Spleen (tissue), 7 donors: ENCODE data around the gene SEMA3A.

Experiments used
- CTCF ChIP-seq, 11 experiments: fragments of 200-600 bp in 7 of 11; fragments of 450-650 bp in 4 of 11; sonication (generic) in 4 of 11; IDR thresholded peaks in 8 of 11; conservative IDR thresholded peaks in 3 of 11; 1 replicate in 7 of 11; 2 replicates in 4 of 11; pipeline versions ENCODE4 v1.4.0 to v1.8.0; 2016 to 2021; ENCODE audit warnings: antibody characterized with exemption in 11 of 11, inconsistent platforms in 4 of 11, mild to moderate bottlenecking in 1 of 11
- POLR2A ChIP-seq, 3 donors: fragments of 450-650 bp; IDR thresholded peaks; one replicate each; pipeline ENCODE4 v1.5.1; 2017; ENCODE audit warnings: antibody characterized with exemption in 3 of 3, mild to moderate bottlenecking in 1 of 3
- donor health status: DM: no; HTN: no; CAD: no; lungs with moderate emphysema.
- donor health status: DM: no; HTN: no; CAD: no.
- donor health status: DM: no; HTN: no; CAD: no.

GRCh38 chr7:84060760-84061261, 133.8 kb downstream of the SEMA3A start:
- no peak for TF ChIP-seq CTCF (IDR thresholded peaks at IDR 0.05 in 8 of 11, conservative IDR thresholded peaks at IDR 0.05 in 3 of 11)
- no peak for TF ChIP-seq POLR2A (IDR thresholded peaks at IDR 0.05)
